Upper lobe of right lung (tissue), 1 donor: Measurements from ENCODE around the gene AHI1. TPM values are rescaled to one million over a fixed set of nuclear protein-coding genes. Genes with fewer than 3 reads are reported as not detected.

Experiments
- ATAC-seq: fragments of 200-7000 bp; cut with Tn5 transposase; one replicate; pipeline ENCODE4 v1.9.1; 2020; ENCODE audit warnings: mild to moderate bottlenecking, moderate library complexity
- DNase-seq: peaks from one replicate; pipeline ENCODE4 v3.0.0-alpha.2; 2020
- H3K27ac ChIP-seq: fragments of 200-600 bp; one replicate; pipeline ENCODE4 v1.8.0; 2022
- H3K27me3 ChIP-seq: fragments of 200-600 bp; one replicate; pipeline ENCODE4 v1.8.0; 2022; ENCODE audit warnings: mild to moderate bottlenecking
- H3K36me3 ChIP-seq: fragments of 200-600 bp; one replicate; pipeline ENCODE4 v1.8.0; 2022
- H3K4me1 ChIP-seq: fragments of 200-600 bp; one replicate; pipeline ENCODE4 v1.8.0; 2022
- H3K4me3 ChIP-seq: fragments of 200-600 bp; one replicate; pipeline ENCODE4 v1.8.0; 2022; ENCODE audit warnings: mild to moderate bottlenecking
- H3K9me3 ChIP-seq: fragments of 200-600 bp; one replicate; pipeline ENCODE4 v1.8.0; 2022
- intact Hi-C: fragments of 100-400 bp; cut with DNase I; formaldehyde crosslinking; loops from one replicate; pipeline ENCODE4 v1.11.0; 2022
- total RNA-seq: library from RNA; stranded (reverse); fragmentation: NEBNext Ultra II Directional; extraction: Animal tissue kit (Norgen Biotek cat#: 25700); gene quantifications from one replicate; pipeline ENCODE4 v1.2.1, GENCODE V29; 2021
- TF ChIP-seq, protein P1 (sequence below): fragments of 200-600 bp; IDR thresholded peaks from one replicate; pipeline ENCODE4 v1.8.0; 2022; ENCODE audit warnings: antibody characterized with exemption
- donor health status: DM: no; HTN: yes; CAD: no; lungs with severe emphysema.

AHI1 gene
- total RNA-seq, 1 donor from 2014 or later, result 33.4 TPM

DNA sequence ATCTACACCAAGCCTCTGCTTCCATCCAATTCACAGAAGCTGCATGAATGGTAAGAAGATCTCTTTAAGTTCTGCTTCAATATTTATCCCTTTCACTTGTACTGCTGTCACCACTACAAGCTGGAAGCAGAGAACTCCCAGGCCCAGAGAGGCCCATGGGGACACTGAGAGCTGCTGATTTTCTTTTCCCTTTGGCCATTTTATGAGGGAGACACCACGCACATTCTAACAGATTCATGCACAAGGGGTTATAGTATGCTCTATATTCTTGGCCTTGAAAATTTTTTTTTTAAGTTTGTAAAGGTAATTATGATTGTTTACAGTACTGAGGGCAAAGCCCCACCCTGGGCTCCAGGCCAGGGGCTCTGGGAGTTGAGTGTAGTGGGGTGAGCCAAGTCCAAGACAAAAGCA, 228.1 kb downstream of the AHI1 start:
- Histone ChIP-seq H3K36me3 (no peaks in the 10 kb centered on the region), H3K27me3 (no peaks in the 10 kb centered on the region), H3K4me3 (no peak overlapping the region), H3K27ac (no peak overlapping the region), H3K9me3 (no peaks in the 10 kb centered on the region), H3K4me1 (no peaks in the 10 kb centered on the region)
- TF ChIP-seq, protein P1, sequence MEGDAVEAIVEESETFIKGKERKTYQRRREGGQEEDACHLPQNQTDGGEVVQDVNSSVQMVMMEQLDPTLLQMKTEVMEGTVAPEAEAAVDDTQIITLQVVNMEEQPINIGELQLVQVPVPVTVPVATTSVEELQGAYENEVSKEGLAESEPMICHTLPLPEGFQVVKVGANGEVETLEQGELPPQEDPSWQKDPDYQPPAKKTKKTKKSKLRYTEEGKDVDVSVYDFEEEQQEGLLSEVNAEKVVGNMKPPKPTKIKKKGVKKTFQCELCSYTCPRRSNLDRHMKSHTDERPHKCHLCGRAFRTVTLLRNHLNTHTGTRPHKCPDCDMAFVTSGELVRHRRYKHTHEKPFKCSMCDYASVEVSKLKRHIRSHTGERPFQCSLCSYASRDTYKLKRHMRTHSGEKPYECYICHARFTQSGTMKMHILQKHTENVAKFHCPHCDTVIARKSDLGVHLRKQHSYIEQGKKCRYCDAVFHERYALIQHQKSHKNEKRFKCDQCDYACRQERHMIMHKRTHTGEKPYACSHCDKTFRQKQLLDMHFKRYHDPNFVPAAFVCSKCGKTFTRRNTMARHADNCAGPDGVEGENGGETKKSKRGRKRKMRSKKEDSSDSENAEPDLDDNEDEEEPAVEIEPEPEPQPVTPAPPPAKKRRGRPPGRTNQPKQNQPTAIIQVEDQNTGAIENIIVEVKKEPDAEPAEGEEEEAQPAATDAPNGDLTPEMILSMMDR, result no peak
- ATAC-seq, result no peak
- DNase-seq, result no peak
- intact Hi-C loops, result no loop called here

DNA sequence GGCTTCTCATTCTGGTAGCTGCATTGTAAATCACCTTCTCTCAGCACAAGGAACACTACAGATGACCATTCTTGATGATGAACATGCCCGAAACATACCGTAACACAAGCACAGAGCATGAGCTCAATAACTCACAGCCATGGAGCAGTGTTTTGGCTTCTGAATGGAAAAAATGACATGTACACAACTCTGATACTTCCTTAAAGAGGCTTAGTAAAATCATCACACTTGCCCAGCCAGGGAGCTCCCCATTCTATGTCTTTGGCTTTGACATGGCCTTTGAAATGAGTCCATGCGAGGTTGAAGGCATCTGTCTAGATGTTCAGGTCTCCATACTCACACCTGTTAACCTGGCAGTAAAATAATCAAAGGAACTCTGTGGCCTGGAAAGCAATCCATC, 228.8 kb downstream of the AHI1 start:
- TF ChIP-seq, protein P1, result no peak
- Histone ChIP-seq H3K27ac (no peak overlapping the region), H3K9me3 (no peaks in the 10 kb centered on the region), H3K4me3 (no peak overlapping the region), H3K27me3 (no peaks in the 10 kb centered on the region), H3K36me3 (no peaks in the 10 kb centered on the region), H3K4me1 (no peaks in the 10 kb centered on the region)
- no peak for DNase-seq
- intact Hi-C loops, result no loop called here
- no peak for ATAC-seq

DNA sequence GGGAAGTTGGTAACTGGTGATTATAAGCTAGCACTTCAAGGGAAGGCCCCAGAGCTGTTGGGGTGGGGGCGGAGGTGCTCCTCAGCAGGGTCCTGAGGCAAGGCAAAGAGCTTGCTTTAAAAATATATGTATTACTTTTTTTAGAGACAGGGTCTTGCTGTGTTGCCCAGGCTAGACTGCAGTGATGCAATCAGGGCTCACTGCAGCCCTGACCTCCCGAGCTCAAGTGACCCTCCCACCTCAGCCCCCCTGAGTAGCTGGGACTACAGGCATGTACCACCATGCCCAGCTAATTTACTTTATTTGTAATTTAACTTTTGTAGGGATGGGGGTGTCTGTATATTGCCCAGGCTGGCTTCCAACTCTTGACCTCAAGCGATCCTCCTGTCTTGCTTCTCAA, 229.3 kb downstream of the AHI1 start:
- no peaks in the 10 kb centered on the region for H3K36me3 ChIP-seq
- no peak for DNase-seq
- H3K9me3 ChIP-seq, result no peaks in the 10 kb centered on the region
- intact Hi-C loops, result no loop called here
- H3K27me3 ChIP-seq, result no peaks in the 10 kb centered on the region
- TF ChIP-seq, protein P1, result no peak
- no peak for ATAC-seq
- no peak overlapping the region for H3K4me3 ChIP-seq
- H3K4me1 ChIP-seq, result no peaks in the 10 kb centered on the region
- H3K27ac ChIP-seq, result no peak overlapping the region

DNA sequence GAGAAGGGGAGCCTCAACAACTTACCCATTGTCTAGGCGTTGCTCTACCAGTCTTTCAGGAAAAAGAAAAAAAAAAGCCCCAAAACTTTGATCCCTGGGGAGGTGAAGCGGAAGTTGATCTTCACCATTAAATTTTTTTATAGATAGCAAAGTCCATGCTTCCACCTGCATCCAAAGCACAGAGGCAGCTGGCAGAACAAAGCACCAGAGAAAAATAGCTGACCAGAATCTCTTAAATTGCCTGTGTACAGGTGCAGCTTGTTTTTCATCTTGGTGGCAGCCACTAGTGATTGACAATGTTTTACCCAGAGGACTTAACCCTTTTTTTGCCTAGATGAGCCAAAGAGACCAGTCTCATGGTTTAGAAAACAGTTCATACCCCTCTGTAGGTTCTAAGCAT, 230.5 kb downstream of the AHI1 start:
- DNase-seq, result no peak
- no peak for ATAC-seq
- TF ChIP-seq, protein P1, result no peak
- Histone ChIP-seq H3K27me3 (no peaks in the 10 kb centered on the region), H3K27ac (no peak overlapping the region), H3K4me1 (no peaks in the 10 kb centered on the region), H3K4me3 (no peak overlapping the region), H3K36me3 (no peaks in the 10 kb centered on the region), H3K9me3 (no peaks in the 10 kb centered on the region)
- intact Hi-C loops, result no loop called here

DNA sequence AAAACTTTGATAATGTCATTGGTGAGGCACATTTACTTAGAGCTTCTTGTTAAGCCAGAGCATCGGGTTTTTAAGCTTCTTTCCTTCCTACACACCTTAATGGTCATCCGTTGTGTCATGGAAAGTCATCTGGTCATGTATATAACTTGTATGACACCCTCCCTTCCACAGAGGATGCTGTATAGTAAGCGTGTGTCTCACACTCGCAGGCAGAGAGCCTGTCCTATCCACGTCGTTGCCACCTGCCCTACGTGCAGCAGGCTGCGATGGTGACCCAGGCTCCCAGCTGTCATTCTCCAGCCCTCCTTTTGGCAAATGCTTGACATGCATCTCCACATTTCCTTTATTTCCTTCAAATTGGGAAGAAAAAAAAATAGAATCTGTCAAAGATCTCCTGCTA, 230.9 kb downstream of the AHI1 start:
- DNase-seq, result no peak
- TF ChIP-seq, protein P1, result no peak
- Histone ChIP-seq H3K4me3 (no peak overlapping the region), H3K36me3 (no peaks in the 10 kb centered on the region), H3K9me3 (no peaks in the 10 kb centered on the region), H3K4me1 (no peaks in the 10 kb centered on the region), H3K27me3 (no peaks in the 10 kb centered on the region), H3K27ac (no peak overlapping the region)
- intact Hi-C loops, result no loop called here
- no peak for ATAC-seq

DNA sequence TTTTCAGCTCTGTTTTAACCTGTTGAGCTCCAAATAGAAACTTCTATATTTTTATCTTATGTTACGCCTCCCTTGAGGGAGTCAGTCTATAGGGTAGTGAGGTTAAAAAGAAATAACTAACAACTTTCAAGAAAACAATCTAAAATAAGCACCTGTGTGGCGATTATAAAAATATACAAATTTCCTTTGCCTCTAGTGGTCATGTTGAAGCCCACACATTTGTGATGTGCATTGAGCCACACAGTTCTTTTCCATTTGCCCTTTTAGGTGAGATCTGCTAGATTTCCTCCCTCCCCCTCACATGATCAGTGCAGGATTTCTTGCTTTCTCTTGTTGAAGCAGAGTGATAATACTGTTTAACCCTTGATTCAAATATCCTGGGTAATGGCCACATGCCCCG, 232.3 kb downstream of the AHI1 start:
- no peaks in the 10 kb centered on the region for H3K27me3 ChIP-seq
- no peaks in the 10 kb centered on the region for H3K4me1 ChIP-seq
- ATAC-seq, result no peak
- intact Hi-C loops, result no loop called here
- no peak overlapping the region for H3K27ac ChIP-seq
- H3K9me3 ChIP-seq, result no peaks in the 10 kb centered on the region
- H3K4me3 ChIP-seq, result no peak overlapping the region
- DNase-seq, result no peak
- no peaks in the 10 kb centered on the region for H3K36me3 ChIP-seq
- TF ChIP-seq, protein P1, result no peak
